ENCODE measurements around the gene MACROD2. TPM values are rescaled to one million over a fixed set of nuclear protein-coding genes. Genes with fewer than 3 reads are reported as not detected.

The MACROD2 gene
- total RNA-seq, 4 donors from 2014 or later = 12.6 to 60.3 (median 18.9) TPM

GRCh38 chr20:16030253-16030652, 2034.9 kb downstream of the MACROD2 start:
- WGBS = 70% methylated on average over 2 of the region's 2 CpGs
- TF ChIP-seq POLR2AphosphoS5 (IDR thresholded peaks at IDR 0.05) (no peak), CTCF (IDR thresholded peaks at IDR 0.05) (no peak), POLR2A (IDR thresholded peaks at IDR 0.05) (no peak), EP300 (IDR thresholded peaks at IDR 0.05) (no peak)

GRCh38 chr20:16035576-16035975, 2040.3 kb downstream of the MACROD2 start:
- WGBS = 90% methylated on average over 3 of the region's 3 CpGs

More at GRCh38 chr20:16030253-16030652, 2034.9 kb downstream of the MACROD2 start:
- Histone ChIP-seq H3K4me3 (no peak overlapping the region), H3K27ac (no peak overlapping the region), H3K36me3 (no peaks in the 10 kb centered on the region), H3K4me1 (no peaks in the 10 kb centered on the region), H3K9me3 (no peaks in the 10 kb centered on the region), H3K27me3 (peaks cover 2% of the 10 kb centered on the region)
- no peak for DNase-seq (ENCODE audit: low spot score in 2 of 2)

GRCh38 chr20:16036331-16036730, 2041.0 kb downstream of the MACROD2 start:
- H3K4me3 ChIP-seq = no peak overlapping the region
- TF ChIP-seq EP300 (IDR thresholded peaks at IDR 0.05) (no peak), POLR2A (IDR thresholded peaks at IDR 0.05) (no peak), POLR2AphosphoS5 (IDR thresholded peaks at IDR 0.05) (no peak), CTCF (IDR thresholded peaks at IDR 0.05) (no peak)

More at GRCh38 chr20:16035576-16035975, 2040.3 kb downstream of the MACROD2 start:
- Histone ChIP-seq H3K4me1 (no peaks in the 10 kb centered on the region), H3K27ac (no peak overlapping the region), H3K27me3 (no peaks in the 10 kb centered on the region), H3K36me3 (no peaks in the 10 kb centered on the region), H3K4me3 (no peak overlapping the region), H3K9me3 (no peaks in the 10 kb centered on the region)
- no peak for TF ChIP-seq CTCF (IDR thresholded peaks at IDR 0.05)
- no peak for TF ChIP-seq EP300 (IDR thresholded peaks at IDR 0.05)
- TF ChIP-seq POLR2AphosphoS5 (IDR thresholded peaks at IDR 0.05) = no peak
- TF ChIP-seq POLR2A (IDR thresholded peaks at IDR 0.05) = no peak
- DNase-seq (ENCODE audit: low spot score in 2 of 2) = no peak

GRCh38 chr20:16040742-16041141, 2045.4 kb downstream of the MACROD2 start:
- Histone ChIP-seq H3K4me3 (no peak overlapping the region), H3K36me3 (no peaks in the 10 kb centered on the region)

More at GRCh38 chr20:16036331-16036730, 2041.0 kb downstream of the MACROD2 start:
- Histone ChIP-seq H3K27me3 (no peaks in the 10 kb centered on the region), H3K4me1 (no peaks in the 10 kb centered on the region), H3K9me3 (no peaks in the 10 kb centered on the region), H3K36me3 (no peaks in the 10 kb centered on the region), H3K27ac (no peak overlapping the region)
- no peak for DNase-seq (ENCODE audit: low spot score in 2 of 2)
- 100% methylated on average over 1 of the region's 1 CpG for WGBS

GRCh38 chr20:16042731-16043130, 2047.4 kb downstream of the MACROD2 start:
- 89% methylated on average over 1 of the region's 1 CpG for WGBS
- DNase-seq (ENCODE audit: low spot score in 2 of 2) = no peak
- Histone ChIP-seq H3K27ac (no peak overlapping the region), H3K9me3 (no peaks in the 10 kb centered on the region), H3K4me3 (no peak overlapping the region), H3K27me3 (no peaks in the 10 kb centered on the region), H3K36me3 (no peaks in the 10 kb centered on the region), H3K4me1 (no peaks in the 10 kb centered on the region)
- TF ChIP-seq POLR2AphosphoS5 (IDR thresholded peaks at IDR 0.05) = no peak
- no peak for TF ChIP-seq EP300 (IDR thresholded peaks at IDR 0.05)
- no peak for TF ChIP-seq CTCF (IDR thresholded peaks at IDR 0.05)
- no peak for TF ChIP-seq POLR2A (IDR thresholded peaks at IDR 0.05)

More at GRCh38 chr20:16040742-16041141, 2045.4 kb downstream of the MACROD2 start:
- H3K27me3 ChIP-seq = no peaks in the 10 kb centered on the region
- H3K4me1 ChIP-seq = no peaks in the 10 kb centered on the region
- H3K9me3 ChIP-seq = no peaks in the 10 kb centered on the region
- H3K27ac ChIP-seq = no peak overlapping the region
- no peak for DNase-seq (ENCODE audit: low spot score in 2 of 2)
- TF ChIP-seq POLR2AphosphoS5 (IDR thresholded peaks at IDR 0.05) = no peak
- no peak for TF ChIP-seq EP300 (IDR thresholded peaks at IDR 0.05)

- DNase-seq (ENCODE audit: low spot score in 2 of 2) = no peak
- WGBS = 86% methylated on average over 3 of the region's 3 CpGs
- no peak overlapping the region for H3K27ac ChIP-seq
- no peaks in the 10 kb centered on the region for H3K9me3 ChIP-seq
- no peaks in the 10 kb centered on the region for H3K36me3 ChIP-seq
- H3K27me3 ChIP-seq = no peaks in the 10 kb centered on the region
- TF ChIP-seq EP300 (IDR thresholded peaks at IDR 0.05) (no peak), CTCF (IDR thresholded peaks at IDR 0.05) (no peak), POLR2AphosphoS5 (IDR thresholded peaks at IDR 0.05) (no peak), POLR2A (IDR thresholded peaks at IDR 0.05) (no peak)
- H3K4me3 ChIP-seq = no peak overlapping the region
- H3K4me1 ChIP-seq = no peaks in the 10 kb centered on the region
Observed at GRCh38 chr20:16043931-16044330, 2048.6 kb downstream of the MACROD2 start.

Data from suprapubic skin (tissue), 4 donors.